Breast epithelium (tissue), 4 donors: ENCODE results near the gene SNX30. TPM values are rescaled to one million over a fixed set of nuclear protein-coding genes. Genes with fewer than 3 reads are reported as not detected.

Source experiments
- DNase-seq, 2 donors: peaks; one replicate each; pipeline ENCODE4 v3.0.0-alpha.2; 2019; ENCODE audit warnings: low spot score in 2 of 2
- H3K27ac ChIP-seq, 2 donors: fragments of 200-600 bp; sonication (generic) in 1 of 2; one replicate each; pipeline ENCODE4 v1.5.1; 2016 to 2019; ENCODE audit warnings: mild to moderate bottlenecking in 1 of 2
- H3K27me3 ChIP-seq, 2 donors: fragments of 200-600 bp; sonication (generic) in 1 of 2; one replicate each; pipeline versions ENCODE4 v1.5.1 to v1.6.0; 2017 to 2019; ENCODE audit warnings: control low read depth in 1 of 2, mild to moderate bottlenecking in 1 of 2
- H3K36me3 ChIP-seq: fragments of 200-600 bp; one replicate; pipeline ENCODE4 v1.5.1; 2019
- H3K4me1 ChIP-seq, 2 donors: fragments of 200-600 bp; sonication (generic); one replicate each; pipeline ENCODE4 v1.5.1; 2016 to 2019; ENCODE audit warnings: control low read depth in 1 of 2
- H3K4me3 ChIP-seq, 3 donors: fragments of 200-600 bp; sonication (generic); 1 replicate in 2 of 3; 2 replicates in 1 of 3; pipeline ENCODE4 v1.5.1; 2016 to 2019; ENCODE audit warnings: mild to moderate bottlenecking in 3 of 3, moderate library complexity in 2 of 3
- H3K9me3 ChIP-seq, 2 donors: fragments of 200-600 bp; sonication (generic) in 1 of 2; one replicate each; pipeline ENCODE4 v1.5.1; 2016 to 2019; ENCODE audit warnings: control low read depth in 1 of 2
- CTCF ChIP-seq, 3 donors: fragments of 450-650 bp; IDR thresholded peaks; one replicate each; pipeline ENCODE4 v1.5.1; 2016 to 2017; ENCODE audit warnings: antibody characterized with exemption in 3 of 3, mild to moderate bottlenecking in 3 of 3, moderate library complexity in 3 of 3
- POLR2A ChIP-seq: fragments of 450-650 bp; IDR thresholded peaks from one replicate; pipeline ENCODE4 v1.6.1; 2016; ENCODE audit warnings: antibody characterized with exemption, mild to moderate bottlenecking, moderate library complexity
- POLR2AphosphoS5 ChIP-seq, 3 donors: sonication (generic); formaldehyde crosslinking; IDR thresholded peaks; one replicate each; pipeline ENCODE4 v1.6.1; 2017; ENCODE audit warnings: antibody characterized with exemption in 3 of 3
- intact Hi-C: fragments of 100-400 bp; cut with DNase I; formaldehyde crosslinking; loops from one replicate; pipeline ENCODE4 v1.15.1; 2023; ENCODE audit warnings: low total_unique reads
- total RNA-seq, 3 donors: library from RNA; depleted of rRNA; stranded (reverse); fragments of >200 nt; gene quantifications; one replicate each; pipeline ENCODE4 v1.1.0, GENCODE V29; 2016

The SNX30 gene
- total RNA-seq, 3 donors from 2014 or later = 15.2 to 18.7 (median 16.4) TPM

GRCh38 chr9:112873773-112874405, 123.3 kb downstream of the SNX30 start:
- no peaks in the 10 kb centered on the region for H3K36me3 ChIP-seq
- H3K9me3 ChIP-seq = no peaks in the 10 kb centered on the region
- no peaks in the 10 kb centered on the region for H3K27me3 ChIP-seq
- intact Hi-C loops = no loop called here
- no peaks in the 10 kb centered on the region for H3K4me1 ChIP-seq
- no peak overlapping the region for H3K4me3 ChIP-seq
- TF ChIP-seq CTCF (IDR thresholded peaks at IDR 0.05) (no peak), POLR2AphosphoS5 (IDR thresholded peaks at IDR 0.05) (no peak), POLR2A (no peak)
- H3K27ac ChIP-seq = no peak overlapping the region
- DNase-seq = no peak

GRCh38 chr9:112878752-112879151, 128.2 kb downstream of the SNX30 start:
- DNase-seq = no peak
- no peak overlapping the region for H3K4me3 ChIP-seq
- intact Hi-C loops = no loop called here
- H3K27ac ChIP-seq = no peak overlapping the region
- H3K36me3 ChIP-seq = no peaks in the 10 kb centered on the region
- H3K27me3 ChIP-seq = no peaks in the 10 kb centered on the region
- TF ChIP-seq CTCF (IDR thresholded peaks at IDR 0.05) (no peak), POLR2AphosphoS5 (IDR thresholded peaks at IDR 0.05) (no peak), POLR2A (no peak)
- no peaks in the 10 kb centered on the region for H3K9me3 ChIP-seq
- no peaks in the 10 kb centered on the region for H3K4me1 ChIP-seq

DNA sequence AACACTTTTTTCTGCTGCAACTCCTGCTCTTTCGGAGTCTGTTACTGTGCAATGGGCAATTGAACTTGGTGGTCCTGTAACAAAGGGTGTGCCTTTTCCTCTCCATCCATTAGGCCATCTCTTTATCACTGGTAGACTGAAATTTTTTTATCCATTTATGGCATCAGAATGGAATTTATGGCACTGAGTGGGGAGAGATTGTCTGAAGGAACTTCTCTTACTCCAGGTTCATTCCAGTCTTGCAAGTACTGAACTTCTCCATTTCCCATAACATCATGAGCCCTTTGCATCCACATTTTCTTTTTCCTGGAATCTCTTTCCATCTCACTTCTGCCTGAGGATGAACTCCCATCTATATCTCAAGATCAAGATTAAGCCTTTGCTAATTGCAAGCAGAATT, 130.1 kb downstream of the SNX30 start:
- intact Hi-C loops = no loop called here
- Histone ChIP-seq H3K27me3 (no peaks in the 10 kb centered on the region), H3K4me3 (no peak overlapping the region), H3K4me1 (no peaks in the 10 kb centered on the region), H3K9me3 (no peaks in the 10 kb centered on the region), H3K27ac (no peak overlapping the region), H3K36me3 (no peaks in the 10 kb centered on the region)
- TF ChIP-seq POLR2A = no peak
- TF ChIP-seq CTCF (IDR thresholded peaks at IDR 0.05) = no peak
- TF ChIP-seq POLR2AphosphoS5 (IDR thresholded peaks at IDR 0.05) = no peak
- no peak for DNase-seq

DNA sequence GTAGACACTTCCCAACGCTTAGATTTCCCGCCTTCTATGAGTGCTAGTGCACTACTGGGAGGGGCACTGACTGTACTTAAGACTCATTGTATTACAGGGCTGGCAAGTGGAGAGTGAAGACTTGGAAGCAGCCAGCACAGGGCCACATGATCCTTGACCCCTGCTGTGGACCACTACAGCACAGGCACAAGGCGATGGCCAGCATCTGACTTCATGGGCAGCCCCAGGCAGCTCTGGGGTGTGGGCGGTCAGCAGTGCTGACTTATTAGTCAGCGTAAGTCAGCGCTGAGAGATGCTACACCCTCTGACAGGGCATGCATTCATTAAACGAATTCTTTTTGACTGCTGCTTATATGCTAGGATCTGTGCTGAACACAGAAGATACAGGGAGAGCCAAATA, 130.8 kb downstream of the SNX30 start:
- intact Hi-C loops = no loop called here
- no peak for DNase-seq
- H3K27me3 ChIP-seq = no peaks in the 10 kb centered on the region
- H3K4me1 ChIP-seq = no peaks in the 10 kb centered on the region
- TF ChIP-seq POLR2AphosphoS5 (IDR thresholded peaks at IDR 0.05) = no peak
- no peak for TF ChIP-seq POLR2A
- no peak for TF ChIP-seq CTCF (IDR thresholded peaks at IDR 0.05)
- no peak overlapping the region for H3K27ac ChIP-seq
- H3K36me3 ChIP-seq = no peaks in the 10 kb centered on the region
- H3K9me3 ChIP-seq = no peaks in the 10 kb centered on the region
- H3K4me3 ChIP-seq = no peak overlapping the region

- TF ChIP-seq POLR2A (no peak), POLR2AphosphoS5 (IDR thresholded peaks at IDR 0.05) (no peak), CTCF (IDR thresholded peaks at IDR 0.05) (no peak)
- no peaks in the 10 kb centered on the region for H3K36me3 ChIP-seq
- no peak overlapping the region for H3K4me3 ChIP-seq
- no peaks in the 10 kb centered on the region for H3K27me3 ChIP-seq
- no peak for DNase-seq
- intact Hi-C loops = no loop called here
- H3K4me1 ChIP-seq = no peaks in the 10 kb centered on the region
- H3K27ac ChIP-seq = no peak overlapping the region
- no peaks in the 10 kb centered on the region for H3K9me3 ChIP-seq
Measured at GRCh38 chr9:112884101-112884500, 133.5 kb downstream of the SNX30 start.
